ENCODE data around the gene KIF1A. TPM values are rescaled to one million over a fixed set of nuclear protein-coding genes. Genes with fewer than 3 reads are reported as not detected.

KIF1A gene
- total RNA-seq, 1 donor from 2014 or later, result 29.9 TPM

DNA sequence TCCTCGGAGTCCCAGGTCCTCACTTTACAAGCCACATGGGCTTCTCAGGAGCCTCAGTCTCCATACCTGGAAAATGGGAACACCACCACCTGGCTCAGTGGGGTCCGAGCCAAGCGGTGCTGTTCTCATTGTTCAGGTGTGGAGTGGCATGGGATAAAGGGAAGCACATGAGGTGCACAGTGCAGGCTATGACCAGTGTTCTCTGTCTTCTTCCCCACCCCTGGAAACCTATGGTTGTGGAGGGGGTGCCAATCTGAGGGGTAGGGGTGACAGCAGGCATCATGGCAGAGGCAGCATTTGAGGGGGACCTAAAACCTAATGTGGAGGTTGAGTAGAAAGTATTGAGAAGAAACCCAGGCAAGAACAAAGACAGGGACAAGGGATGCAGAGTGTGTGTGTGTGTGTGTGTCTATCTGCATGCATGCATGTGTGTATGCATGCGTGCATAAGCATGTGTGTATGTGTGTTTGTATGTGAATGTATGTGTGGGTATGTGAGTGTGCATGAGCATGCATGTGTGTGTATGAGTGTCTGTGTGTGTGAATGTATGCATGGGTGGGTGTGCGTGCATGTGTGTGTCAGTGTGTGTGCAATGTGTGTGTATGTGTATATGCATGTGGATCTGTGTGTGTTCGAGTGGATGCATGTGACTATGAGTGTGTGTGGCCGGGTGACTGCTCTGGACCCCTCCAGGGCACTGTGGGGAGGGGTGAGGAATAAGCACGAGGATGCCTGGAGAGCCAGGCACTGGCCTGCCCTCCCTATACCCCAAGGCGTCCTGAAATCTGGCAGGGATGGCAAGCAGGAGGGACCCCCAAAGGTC, 4.0 kb downstream of the KIF1A start:
- H3K79me2 ChIP-seq (ENCODE audit: low read depth), result peaks cover 78% of the 10 kb centered on the region
- H3K27me3 ChIP-seq, result peaks cover 23% of the 10 kb centered on the region
- Mint-ChIP-seq H3K4me3 (peak overlapping the region; percentile 14), H3K27ac (no peak overlapping the region), H3K36me3 (peaks cover 27% of the 10 kb centered on the region), H3K27me3 (ENCODE audit: insufficient read depth, low read depth) (peaks cover 4% of the 10 kb centered on the region), H3K4me1 (peaks cover 3% of the 10 kb centered on the region), H3K9me3 (peaks cover 38% of the 10 kb centered on the region)
- peaks cover 11% of the 10 kb centered on the region for H3F3A ChIP-seq (ENCODE audit: low read depth)
- no peak for DNase-seq (ENCODE audit: low spot score)
- peaks cover 9% of the 10 kb centered on the region for H3K4me1 ChIP-seq
- TF ChIP-seq EZH2phosphoT487 (IDR thresholded peaks at IDR 0.05) (no peak), EZH2 (IDR thresholded peaks at IDR 0.05) (no peak)
- TF ChIP-seq, protein P1, sequence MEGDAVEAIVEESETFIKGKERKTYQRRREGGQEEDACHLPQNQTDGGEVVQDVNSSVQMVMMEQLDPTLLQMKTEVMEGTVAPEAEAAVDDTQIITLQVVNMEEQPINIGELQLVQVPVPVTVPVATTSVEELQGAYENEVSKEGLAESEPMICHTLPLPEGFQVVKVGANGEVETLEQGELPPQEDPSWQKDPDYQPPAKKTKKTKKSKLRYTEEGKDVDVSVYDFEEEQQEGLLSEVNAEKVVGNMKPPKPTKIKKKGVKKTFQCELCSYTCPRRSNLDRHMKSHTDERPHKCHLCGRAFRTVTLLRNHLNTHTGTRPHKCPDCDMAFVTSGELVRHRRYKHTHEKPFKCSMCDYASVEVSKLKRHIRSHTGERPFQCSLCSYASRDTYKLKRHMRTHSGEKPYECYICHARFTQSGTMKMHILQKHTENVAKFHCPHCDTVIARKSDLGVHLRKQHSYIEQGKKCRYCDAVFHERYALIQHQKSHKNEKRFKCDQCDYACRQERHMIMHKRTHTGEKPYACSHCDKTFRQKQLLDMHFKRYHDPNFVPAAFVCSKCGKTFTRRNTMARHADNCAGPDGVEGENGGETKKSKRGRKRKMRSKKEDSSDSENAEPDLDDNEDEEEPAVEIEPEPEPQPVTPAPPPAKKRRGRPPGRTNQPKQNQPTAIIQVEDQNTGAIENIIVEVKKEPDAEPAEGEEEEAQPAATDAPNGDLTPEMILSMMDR (IDR thresholded peaks at IDR 0.05), result no peak
- H3K4me2 ChIP-seq, result no peak overlapping the region
- no peak overlapping the region for H3K27ac ChIP-seq
- H4K20me1 ChIP-seq (ENCODE audit: low read depth), result peaks cover 29% of the 10 kb centered on the region
- no peaks in the 10 kb centered on the region for H3K9me3 ChIP-seq (ENCODE audit: low read depth)
- H3K9ac ChIP-seq, result no peak overlapping the region
- no peak overlapping the region for H3K4me3 ChIP-seq
- H3K36me3 ChIP-seq, result no peaks in the 10 kb centered on the region
- H2AFZ ChIP-seq (replicated peaks), result no peak overlapping the region

DNA sequence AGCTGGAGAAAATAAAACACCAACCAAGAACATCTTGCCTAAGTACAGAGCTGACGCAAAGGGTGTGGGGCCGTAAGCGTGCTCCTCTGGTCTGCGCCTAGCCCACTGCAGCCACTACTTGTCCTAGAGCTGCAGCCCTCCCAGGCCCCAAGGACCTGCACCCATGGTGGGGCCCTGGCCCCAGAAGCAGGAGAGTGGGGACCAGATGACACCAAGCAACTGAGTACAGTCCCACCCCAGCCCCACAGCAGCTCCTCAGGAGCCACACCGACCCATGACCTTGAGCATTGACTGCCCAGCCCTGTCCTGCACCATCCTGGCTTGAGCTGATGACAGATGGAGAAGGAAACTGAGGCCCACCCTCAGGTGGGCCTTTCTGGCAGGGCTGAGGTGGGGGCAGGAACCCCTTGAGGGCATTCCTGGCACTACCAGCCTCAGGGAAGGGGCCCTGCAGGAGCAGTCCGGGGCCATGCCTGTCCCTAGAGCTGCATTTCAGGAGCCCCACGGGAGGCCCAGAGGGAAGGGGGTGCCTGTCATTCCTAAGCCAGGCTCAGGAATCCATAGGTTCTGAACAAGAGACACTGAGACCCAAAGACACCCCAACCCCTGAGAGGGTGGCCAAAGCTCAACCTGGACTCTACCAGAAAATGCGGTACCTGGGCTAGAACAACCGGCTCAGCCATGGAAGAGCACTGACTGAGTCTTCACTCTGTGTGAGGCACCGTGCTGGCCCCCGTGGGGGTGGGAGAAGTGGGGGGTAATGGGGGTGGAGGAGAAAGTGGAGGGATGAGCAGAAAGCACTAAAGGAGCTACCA, 4.9 kb downstream of the KIF1A start:
- Mint-ChIP-seq H3K36me3 (peaks cover 31% of the 10 kb centered on the region), H3K27ac (no peak overlapping the region), H3K4me1 (peaks cover 3% of the 10 kb centered on the region), H3K27me3 (ENCODE audit: insufficient read depth, low read depth) (peaks cover 4% of the 10 kb centered on the region), H3K9me3 (peaks cover 43% of the 10 kb centered on the region), H3K4me3 (no peak overlapping the region)
- peaks cover 15% of the 10 kb centered on the region for H3K27me3 ChIP-seq
- H3K4me2 ChIP-seq, result no peak overlapping the region
- no peak overlapping the region for H2AFZ ChIP-seq (replicated peaks)
- H3K9me3 ChIP-seq (ENCODE audit: low read depth), result no peaks in the 10 kb centered on the region
- H3K9ac ChIP-seq, result no peak overlapping the region
- DNase-seq (ENCODE audit: low spot score), result no peak
- H4K20me1 ChIP-seq (ENCODE audit: low read depth), result peaks cover 29% of the 10 kb centered on the region
- H3K36me3 ChIP-seq, result no peaks in the 10 kb centered on the region
- H3K27ac ChIP-seq, result no peak overlapping the region
- no peak overlapping the region for H3K4me3 ChIP-seq
- H3K4me1 ChIP-seq, result peaks cover 9% of the 10 kb centered on the region
- peaks cover 5% of the 10 kb centered on the region for H3F3A ChIP-seq (ENCODE audit: low read depth)
- TF ChIP-seq EZH2phosphoT487 (IDR thresholded peaks at IDR 0.05) (no peak), EZH2 (IDR thresholded peaks at IDR 0.05) (no peak)
- TF ChIP-seq, protein P1 (IDR thresholded peaks at IDR 0.05), result no peak
- H3K79me2 ChIP-seq (ENCODE audit: low read depth), result peaks cover 86% of the 10 kb centered on the region

DNA sequence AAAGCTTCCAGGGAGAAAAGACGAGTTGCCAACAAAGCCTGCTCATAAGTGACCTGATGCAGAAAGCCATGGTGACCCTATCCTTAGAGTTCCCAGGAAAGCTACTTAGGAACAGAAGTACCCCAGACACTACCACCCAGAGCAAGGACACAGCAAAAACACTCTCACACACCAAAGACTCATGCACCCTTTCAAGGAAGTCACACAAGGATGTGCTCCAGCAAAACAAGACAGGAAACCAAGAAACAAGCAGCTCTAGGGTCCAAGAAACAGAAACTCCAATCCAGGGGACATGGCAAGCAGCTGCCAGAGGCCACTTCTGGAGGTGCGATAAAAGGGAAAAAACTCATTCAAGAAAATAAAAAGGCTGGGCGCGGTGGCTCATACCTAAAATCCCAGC, 5.7 kb downstream of the KIF1A start:
- Histone ChIP-seq H4K20me1 (ENCODE audit: low read depth) (peaks cover 29% of the 10 kb centered on the region), H3K79me2 (ENCODE audit: low read depth) (peaks cover 88% of the 10 kb centered on the region)
- H3K36me3 Mint-ChIP-seq, result peaks cover 37% of the 10 kb centered on the region

More for the DNA sequence above, 5.7 kb downstream of the KIF1A start:
- Histone ChIP-seq H3K4me3 (no peak overlapping the region), H3K36me3 (no peaks in the 10 kb centered on the region), H3F3A (ENCODE audit: low read depth) (peaks cover under 1% of the 10 kb centered on the region), H3K9ac (no peak overlapping the region), H3K27me3 (peaks cover 11% of the 10 kb centered on the region), H2AFZ (replicated peaks) (no peak overlapping the region), H3K27ac (no peak overlapping the region), H3K4me2 (no peak overlapping the region), H3K9me3 (ENCODE audit: low read depth) (no peaks in the 10 kb centered on the region), H3K4me1 (peaks cover 9% of the 10 kb centered on the region)
- DNase-seq (ENCODE audit: low spot score), result no peak
- peaks cover 4% of the 10 kb centered on the region for H3K27me3 Mint-ChIP-seq (ENCODE audit: insufficient read depth, low read depth)
- peaks cover 48% of the 10 kb centered on the region for H3K9me3 Mint-ChIP-seq
- no peak overlapping the region for H3K4me3 Mint-ChIP-seq
- peaks cover 3% of the 10 kb centered on the region for H3K4me1 Mint-ChIP-seq
- no peak for TF ChIP-seq EZH2phosphoT487 (IDR thresholded peaks at IDR 0.05)
- TF ChIP-seq, protein P1 (IDR thresholded peaks at IDR 0.05), result no peak
- TF ChIP-seq EZH2 (IDR thresholded peaks at IDR 0.05), result no peak
- peak overlapping the region; percentile 36 for H3K27ac Mint-ChIP-seq
